Hepatocyte (in vitro differentiated cells): Measurements from ENCODE around the gene EGFL7. TPM values are rescaled to one million over a fixed set of nuclear protein-coding genes. Genes with fewer than 3 reads are reported as not detected.
"Not testable (repeated sequence)": the region's sequence is repeated elsewhere in the genome, so short reads cannot be mapped to it uniquely, and the experiment has no call there.

Experiments
- DNase-seq: peaks from one replicate; pipeline ENCODE4 v3.0.0-alpha.2; 2016; ENCODE audit warnings: low spot score
- H2AFZ ChIP-seq: fragments of 200-600 bp; sonication (generic); 2 replicates; pipeline ENCODE4 v1.6.0; 2016; ENCODE audit warnings: antibody characterized with exemption, mild to moderate bottlenecking
- H3K27ac ChIP-seq: fragments of 200-600 bp; sonication (generic); 2 replicates; pipeline ENCODE4 v1.5.1; 2016; ENCODE audit warnings: mild to moderate bottlenecking
- H3K27me3 ChIP-seq: fragments of 200-600 bp; sonication (generic); 2 replicates; pipeline ENCODE4 v1.6.1; 2016
- H3K36me3 ChIP-seq: fragments of 200-600 bp; sonication (generic); replicated peaks from 2 replicates; pipeline ENCODE4 v1.5.1; 2016; ENCODE audit warnings: low read depth; ENCODE audit not compliant: insufficient read depth
- H3K4me1 ChIP-seq: fragments of 200-600 bp; sonication (generic); 2 replicates; pipeline ENCODE4 v1.5.1; 2016; ENCODE audit warnings: mild to moderate bottlenecking, moderate library complexity; ENCODE audit not compliant: insufficient read depth
- H3K4me2 ChIP-seq: fragments of 200-600 bp; sonication (generic); 2 replicates; pipeline ENCODE4 v1.6.0; 2016
- H3K4me3 ChIP-seq: fragments of 200-600 bp; sonication (generic); 2 replicates; pipeline ENCODE4 v1.5.1; 2016; ENCODE audit warnings: mild to moderate bottlenecking
- H3K79me2 ChIP-seq: fragments of 200-600 bp; sonication (generic); 2 replicates; pipeline ENCODE4 v1.6.0; 2017; ENCODE audit warnings: mild to moderate bottlenecking
- H3K9me2 ChIP-seq: fragments of 200-600 bp; sonication (generic); replicated peaks from 2 replicates; pipeline ENCODE4 v1.6.0; 2017; ENCODE audit warnings: mild to moderate bottlenecking; ENCODE audit not compliant: insufficient read depth
- H3K9me3 ChIP-seq: fragments of 200-600 bp; sonication (generic); 2 replicates; pipeline ENCODE4 v1.5.1; 2016; ENCODE audit warnings: low read depth, mild to moderate bottlenecking
- H4K20me1 ChIP-seq: fragments of 200-600 bp; sonication (generic); 2 replicates; pipeline ENCODE4 v1.6.0; 2016; ENCODE audit warnings: mild to moderate bottlenecking; ENCODE audit not compliant: insufficient read depth, poor library complexity, severe bottlenecking
- CTCF ChIP-seq: fragments of 200-600 bp; sonication (generic); IDR thresholded peaks from 2 replicates; pipeline ENCODE4 v1.5.1; 2016; ENCODE audit warnings: antibody characterized with exemption, mild to moderate bottlenecking; ENCODE audit not compliant: poor library complexity
- EZH2 ChIP-seq: fragments of 200-600 bp; sonication (generic); IDR thresholded peaks from 2 replicates; pipeline ENCODE4 v1.6.1; 2016; ENCODE audit warnings: antibody characterized with exemption, mild to moderate bottlenecking, borderline replicate concordance
- EZH2phosphoT487 ChIP-seq: fragments of 200-600 bp; sonication (generic); IDR thresholded peaks from one replicate; pipeline ENCODE4 v1.6.1; 2018; ENCODE audit warnings: antibody characterized with exemption, mild to moderate bottlenecking, low read depth, moderate library complexity; ENCODE audit not compliant: unreplicated experiment, severe bottlenecking
- WGBS: methylation state at CpG from one replicate; pipeline ENCODE4 v1.1.6; 2016; ENCODE audit warnings: low lambda C conversion rate; ENCODE audit errors: missing lambda C conversion rate; 5-methylcytosine and 5-hydroxymethylcytosine counted together
- polyA plus RNA-seq: library from polyadenylated mRNA; unstranded; fragments of >200 nt; fragmentation: Nextera tagmentation; extraction: Ambion mirVana; gene quantifications from 2 replicates; pipeline ENCODE4 v1.2.1, GENCODE V29; 2016
- total RNA-seq: library from RNA; depleted of rRNA; stranded (reverse); fragments of >200 nt; gene quantifications from 2 replicates; pipeline ENCODE4 v1.2.3, GENCODE V29; 2014

The EGFL7 gene
- total and polyA plus RNA-seq, 2 experiments from 2014 or later = 50.0 to 82.5 TPM

GRCh38 chr9:136709454-136710109 is 46.9 kb downstream of the EGFL7 start:
- TF ChIP-seq EZH2phosphoT487 (no peak), EZH2 (no peak), CTCF (no peak)
- no peaks in the 10 kb centered on the region for H3K9me3 ChIP-seq
- H3K27ac ChIP-seq = no peak overlapping the region
- no peaks in the 10 kb centered on the region for H3K27me3 ChIP-seq
- no peaks in the 10 kb centered on the region for H3K9me2 ChIP-seq
- peaks cover 23% of the 10 kb centered on the region for H3K4me1 ChIP-seq
- no peaks in the 10 kb centered on the region for H4K20me1 ChIP-seq
- H3K4me3 ChIP-seq = no peak overlapping the region
- H2AFZ ChIP-seq = no peak overlapping the region
- H3K4me2 ChIP-seq = no peak overlapping the region
- H3K79me2 ChIP-seq = peaks cover 15% of the 10 kb centered on the region
- no peak for DNase-seq
- H3K36me3 ChIP-seq = no peaks in the 10 kb centered on the region
- 92% methylated on average over 24 of the region's 24 CpGs for WGBS

- Histone ChIP-seq H3K9me3 (no peaks in the 10 kb centered on the region), H3K9me2 (no peaks in the 10 kb centered on the region), H3K79me2 (peaks cover 22% of the 10 kb centered on the region), H3K4me2 (no peak overlapping the region), H3K27me3 (no peaks in the 10 kb centered on the region), H3K27ac (no peak overlapping the region), H3K36me3 (no peaks in the 10 kb centered on the region), H4K20me1 (no peaks in the 10 kb centered on the region), H3K4me1 (peaks cover 25% of the 10 kb centered on the region), H2AFZ (no peak overlapping the region), H3K4me3 (no peak overlapping the region)
- no peak for DNase-seq
- 90% methylated on average over 7 of the region's 7 CpGs for WGBS
- TF ChIP-seq EZH2phosphoT487 (no peak), EZH2 (no peak), CTCF (no peak)
Measured at GRCh38 chr9:136710543-136710942, 47.8 kb downstream of the EGFL7 start.

GRCh38 chr9:136711219-136711648 is 48.5 kb downstream of the EGFL7 start:
- not testable (repeated sequence) for H3K9me2 ChIP-seq, H3K9me3 ChIP-seq, H2AFZ ChIP-seq, H3K27me3 ChIP-seq, DNase-seq, H3K36me3 ChIP-seq, H3K27ac ChIP-seq, H4K20me1 ChIP-seq, H3K4me3 ChIP-seq
- peaks cover 25% of the 10 kb centered on the region for H3K4me1 ChIP-seq
- 70% methylated on average over 4 of the region's 4 CpGs for WGBS
- peaks cover 26% of the 10 kb centered on the region for H3K79me2 ChIP-seq
- peak overlapping the region; percentile 93 for H3K4me2 ChIP-seq

GRCh38 chr9:136711751-136712689 is 49.3 kb downstream of the EGFL7 start, which contains the start of gene DIPK1B:
TSS of gene DIPK1B (plus strand) at chr9:136712572. CDS start at chr9:136712666, 94 bp downstream.
- Histone ChIP-seq H3K9me3 (no peaks in the 10 kb centered on the region), H4K20me1 (no peaks in the 10 kb centered on the region), H3K27me3 (no peaks in the 10 kb centered on the region), H3K4me1 (peaks cover 25% of the 10 kb centered on the region), H3K79me2 (peaks cover 31% of the 10 kb centered on the region), H3K4me2 (peak within 1 kb of the TSS; percentile 96), H3K9me2 (no peaks in the 10 kb centered on the region), H3K27ac (peak within 1 kb of the TSS; percentile 29), H2AFZ (peak within 1 kb of the TSS; percentile 78), H3K4me3 (peak within 1 kb of the TSS; percentile 91), H3K36me3 (no peaks in the 10 kb centered on the region)
- 4% methylated on average over 32 of the region's 119 CpGs for WGBS
- DNase-seq = peak; percentile 75
- TF ChIP-seq CTCF (no peak), EZH2phosphoT487 (no peak), EZH2 (no peak)
